AG04450 (cell line): ENCODE results near the gene APOL1. TPM values are rescaled to one million over a fixed set of nuclear protein-coding genes. Genes with fewer than 3 reads are reported as not detected.
"Not testable (repeated sequence)": the region's sequence is repeated elsewhere in the genome, so short reads cannot be mapped to it uniquely, and the experiment has no call there.

Source experiments
- CTCF ChIA-PET: fragments of 300-600, 350-600 bp; formaldehyde crosslinking; extraction: SDS; loops from one replicate; lab custom pipeline; 2022; ENCODE audit warnings: antibody characterized with exemption, inconsistent platforms; lab: Charles Lee
- POLR2A ChIA-PET: fragments of 350-600 bp; formaldehyde crosslinking; extraction: SDS; loops from one replicate; lab custom pipeline; 2021; ENCODE audit warnings: antibody characterized with exemption, inconsistent platforms; lab: Yijun Ruan, JAX
- DNase-seq: peaks from one replicate; pipeline ENCODE4 v3.0.0-alpha.2; 2011; ENCODE audit warnings: low read depth, low spot score
- H3K27ac ChIP-seq: one replicate; pipeline ENCODE4 v1.5.1; 2012; ENCODE audit warnings: low read depth, low read length, control low read depth
- H3K27me3 ChIP-seq: one replicate; pipeline ENCODE4 v1.6.0; 2012; ENCODE audit warnings: low read length; ENCODE audit not compliant: control insufficient read depth, insufficient read depth
- H3K4me3 ChIP-seq: 2 replicates; pipeline ENCODE4 v1.5.1; 2011; ENCODE audit warnings: mild to moderate bottlenecking, low read depth, low read length, control low read depth
- H3K9me3 ChIP-seq: 2 replicates; pipeline ENCODE4 v1.5.1; 2012; ENCODE audit warnings: low read length; ENCODE audit not compliant: control insufficient read depth, insufficient read depth
- CTCF ChIP-seq: IDR thresholded peaks from 2 replicates; pipeline ENCODE4 v1.5.1; 2011; ENCODE audit warnings: low read depth, low read length, control low read depth, inconsistent platforms
- polyA plus RNA-seq: library from polyadenylated mRNA; depleted of rRNA; stranded (reverse); fragments of >200 nt; gene quantifications from 2 replicates; pipeline ENCODE4 v1.2.3, GENCODE V29; 2011

APOL1 gene
- polyA plus RNA-seq, 1 experiment: 3.8 TPM

- POLR2A ChIA-PET, H3K4me3 ChIP-seq, H3K27me3 ChIP-seq, DNase-seq, H3K27ac ChIP-seq, H3K9me3 ChIP-seq: not testable (repeated sequence)
- CTCF ChIA-PET: interaction anchor here (0.5 kb wide), 1 partner anchor 34 kb away, joined by 5 read pairs; no protein-coding TSS in a partner anchor
These were observed 839 bp upstream of the APOL1 start for GRCh38 chr22:36251979-36252608.

- Histone ChIP-seq H3K9me3 (peaks cover 2% of the 10 kb centered on the region), H3K27me3 (no peaks in the 10 kb centered on the region), H3K4me3 (no peak overlapping the region), H3K27ac (peak overlapping the region; percentile 11)
- no peak for DNase-seq
- CTCF ChIA-PET: interaction anchor here (1.7 kb wide), 1 partner anchor 15 kb away, joined by 9 read pairs; the partner anchor contains the start of gene APOL2
- POLR2A ChIA-PET: interaction anchor here (1.2 kb wide), 1 partner anchor 15 kb away, joined by 5 read pairs; the partner anchor contains the start of gene APOL2
- TF ChIP-seq CTCF: no peak
These were observed 874 bp downstream of the APOL1 start for GRCh38 chr22:36253523-36254490.

GRCh38 chr22:36255572-36255971 is 2.6 kb downstream of the APOL1 start:
- H3K27me3 ChIP-seq, H3K4me3 ChIP-seq, H3K9me3 ChIP-seq, CTCF ChIA-PET, POLR2A ChIA-PET, DNase-seq, H3K27ac ChIP-seq: not testable (repeated sequence)

- ChIA-PET CTCF (no interaction called here), POLR2A (no interaction called here)
- DNase-seq: no peak
- no peak for TF ChIP-seq CTCF
- Histone ChIP-seq H3K27ac (no peak overlapping the region), H3K4me3 (no peak overlapping the region), H3K9me3 (no peaks in the 10 kb centered on the region), H3K27me3 (no peaks in the 10 kb centered on the region)
These were observed 3.5 kb downstream of the APOL1 start for GRCh38 chr22:36256478-36256877.

- no peak overlapping the region for H3K4me3 ChIP-seq
- no peak for TF ChIP-seq CTCF
- H3K27me3 ChIP-seq: no peaks in the 10 kb centered on the region
- ChIA-PET POLR2A (no interaction called here), CTCF (no interaction called here)
- H3K27ac ChIP-seq: no peak overlapping the region
- DNase-seq: no peak
- H3K9me3 ChIP-seq: no peaks in the 10 kb centered on the region
These were observed 4.4 kb downstream of the APOL1 start for GRCh38 chr22:36257308-36257707.
